ENCODE data around the gene MINDY4.

MINDY4 gene

GRCh38 chr7:30771174-30771879 is at the start of gene MINDY4:
Gene MINDY4 (plus strand): TSS chr7:30771417. CDS start chr7:30771494, 77 bp downstream.
- peak; percentile 74 for DNase-seq

DNA sequence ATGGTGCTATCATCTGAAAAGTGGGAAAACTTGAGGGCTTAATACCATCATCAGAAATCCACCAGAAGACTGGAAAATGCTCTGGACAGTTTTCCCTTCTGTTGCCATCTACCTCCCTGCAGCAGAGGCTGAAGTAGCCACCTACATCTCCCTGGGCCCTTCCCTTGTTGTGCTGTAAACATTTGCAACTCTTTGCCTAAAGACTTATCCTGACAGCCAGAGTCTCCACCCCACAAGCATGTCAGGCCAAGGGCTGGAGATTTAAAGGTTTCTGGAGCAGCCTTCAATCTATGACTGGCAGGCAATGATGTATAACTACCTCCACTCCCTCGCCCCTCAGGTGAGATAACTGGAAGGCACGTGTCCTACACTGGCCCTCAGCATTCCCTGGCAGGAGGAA is 49.0 kb upstream of the MINDY4 start:
- DNase-seq = no peak

DNA sequence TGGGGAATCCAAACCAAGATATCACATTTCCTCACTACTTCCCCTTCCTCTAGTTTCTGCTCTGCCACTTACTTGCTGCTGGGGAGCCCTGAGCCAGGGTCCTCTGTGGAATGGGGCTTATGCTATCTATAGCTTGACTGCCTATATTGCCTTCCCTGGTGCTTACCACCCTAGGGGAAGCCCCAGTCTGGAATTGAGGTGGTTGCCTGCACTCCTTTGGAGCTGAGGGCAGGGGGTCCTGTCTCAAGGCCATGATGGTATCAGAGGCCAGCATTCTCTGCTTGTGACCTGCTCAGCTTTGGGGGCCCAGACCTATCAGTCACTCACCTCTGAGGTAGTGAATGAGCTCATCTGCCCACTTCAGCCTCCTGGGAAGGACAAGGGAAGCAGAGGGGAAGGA is 48.5 kb upstream of the MINDY4 start:
- no peak for DNase-seq

DNA sequence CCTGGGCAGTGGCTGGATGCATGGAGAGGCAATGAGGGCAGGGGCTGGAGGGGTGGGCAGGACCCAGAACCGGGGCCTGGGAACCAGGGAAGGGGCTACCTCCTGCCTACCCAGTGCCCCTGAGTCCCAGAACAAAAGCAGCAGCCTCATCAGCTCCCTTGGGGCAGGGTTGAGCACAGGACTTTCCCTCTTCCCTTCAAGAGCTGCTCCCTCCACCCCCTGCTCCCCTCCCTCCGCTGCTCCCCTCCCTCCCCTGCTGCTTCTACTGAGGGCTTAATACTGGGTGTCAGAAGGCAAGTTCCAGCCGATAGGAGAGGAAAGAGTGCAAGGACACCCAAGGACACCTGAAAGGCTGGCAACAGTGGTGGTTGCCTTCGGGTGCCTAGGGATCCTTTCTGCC is 47.4 kb upstream of the MINDY4 start:
- DNase-seq = no peak

DNA sequence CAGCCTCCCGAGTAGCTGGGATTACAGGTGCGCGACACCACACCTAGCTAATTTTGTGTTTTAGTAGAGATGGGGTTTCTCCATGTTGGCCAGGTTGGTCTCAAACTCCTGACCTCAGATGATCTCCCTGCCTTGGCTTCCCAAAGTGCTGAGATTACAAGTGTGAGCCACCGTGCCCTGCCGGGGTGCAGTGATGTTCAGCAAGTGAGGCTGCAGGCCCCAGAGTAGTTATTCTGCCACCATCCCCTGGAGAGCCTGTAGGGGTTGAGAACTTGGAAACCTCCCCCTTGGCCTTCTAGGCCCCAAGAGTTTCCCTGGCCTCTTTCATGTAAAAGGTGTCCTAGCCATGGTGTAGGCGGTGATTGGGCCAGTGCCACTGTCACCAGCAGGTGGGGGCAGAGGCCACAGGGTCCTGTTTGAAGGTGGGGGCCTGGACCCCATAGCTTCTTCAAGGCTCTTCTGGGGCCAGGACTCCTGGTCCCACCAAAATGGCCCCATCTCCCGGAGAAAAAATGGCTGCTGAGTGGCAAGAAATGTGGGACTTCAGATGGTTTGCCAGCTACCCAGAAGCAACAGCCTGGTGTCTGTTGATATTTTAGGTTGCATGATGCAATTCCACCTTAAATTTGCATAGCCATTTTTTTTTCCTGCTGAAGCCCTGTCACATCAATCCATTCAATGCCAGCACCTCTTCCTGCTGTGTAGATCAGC is 44.8 kb upstream of the MINDY4 start:
- peak; percentile 30 for DNase-seq

GRCh38 chr7:30727061-30727945 is 43.9 kb upstream of the MINDY4 start:
- peak; percentile 24 for DNase-seq

DNA sequence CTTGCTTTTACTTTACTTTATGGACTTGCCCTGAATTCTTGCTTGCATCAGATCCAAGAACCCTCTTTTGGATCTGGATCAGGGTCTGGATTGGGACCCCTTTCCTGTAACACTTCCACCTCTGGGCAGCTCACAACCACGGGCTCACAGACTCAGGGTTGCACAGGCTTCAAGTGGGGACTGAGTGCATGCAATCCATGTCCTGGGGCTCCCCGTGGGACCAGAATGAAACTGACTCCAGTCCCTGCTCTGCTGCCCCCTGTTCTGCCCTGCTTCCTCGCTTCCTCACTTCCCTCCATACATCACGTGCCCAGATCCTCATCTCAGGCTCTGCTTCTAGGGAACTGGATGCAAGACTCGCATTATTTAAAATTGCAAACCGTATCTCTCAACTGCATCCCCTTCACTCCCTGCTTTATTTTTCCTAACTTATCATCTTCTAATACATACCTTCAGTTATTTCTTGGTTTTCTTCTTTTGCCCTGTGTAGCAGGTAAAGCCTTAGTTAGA is 42.6 kb upstream of the MINDY4 start:
- no peak for DNase-seq

DNA sequence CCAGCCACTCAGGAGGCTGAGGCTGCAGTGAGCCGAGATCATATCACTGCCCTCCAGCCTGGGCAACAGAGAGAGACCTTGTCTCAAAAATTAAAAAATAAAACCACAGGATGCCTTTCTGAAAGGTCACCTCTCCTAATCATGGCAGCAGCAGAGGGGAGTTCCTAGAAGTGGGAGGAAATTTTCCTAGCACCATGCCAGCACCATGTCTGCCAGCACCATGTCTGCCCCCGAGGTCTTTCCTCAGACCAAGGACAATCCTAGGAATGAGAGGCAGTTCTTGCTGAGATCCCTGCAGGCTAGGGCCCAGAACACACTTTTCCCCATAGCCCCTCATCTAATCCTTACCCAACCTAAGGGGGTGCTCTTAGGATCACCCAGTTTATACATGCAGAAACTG is 41.6 kb upstream of the MINDY4 start:
- no peak for DNase-seq

DNA sequence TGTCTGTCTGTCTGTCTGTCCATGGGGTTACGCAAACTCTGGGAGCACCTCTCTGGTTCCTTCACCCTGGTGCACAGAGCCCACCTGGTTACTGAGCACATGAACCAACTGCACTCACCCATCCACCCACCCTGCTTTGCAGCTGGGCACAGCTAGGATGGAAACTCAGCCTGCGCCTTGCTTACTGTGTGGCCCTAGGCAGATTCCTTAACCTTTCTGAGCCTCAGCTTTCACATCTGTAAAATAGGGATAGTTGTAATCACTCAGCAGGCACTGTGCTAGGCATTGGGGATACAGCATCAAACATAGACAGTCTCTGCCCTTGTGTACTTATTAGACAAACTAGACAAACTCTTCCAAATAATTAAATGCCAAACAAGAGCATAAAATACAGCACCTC is 41.1 kb upstream of the MINDY4 start:
- DNase-seq = no peak

DNA sequence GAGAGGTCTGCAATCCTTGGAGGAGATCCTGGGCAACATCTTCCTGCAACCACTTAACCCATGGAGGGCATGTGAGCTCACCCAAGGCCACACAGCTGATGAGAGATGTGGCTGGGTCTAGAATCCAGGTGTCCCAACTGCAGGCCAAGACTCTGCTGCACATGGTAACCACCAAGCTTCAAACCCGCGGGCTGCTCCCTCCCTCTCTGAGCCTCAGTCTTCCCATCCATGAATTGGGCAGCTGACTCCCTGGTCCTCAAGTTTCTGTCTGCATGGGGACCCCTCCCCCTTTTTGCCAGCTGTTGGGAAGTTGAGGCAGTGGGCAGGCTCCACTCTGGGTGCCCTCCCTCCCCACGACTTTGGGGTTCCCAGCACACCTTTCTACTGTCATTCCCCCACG is 40.2 kb upstream of the MINDY4 start:
- no peak for DNase-seq

DNA sequence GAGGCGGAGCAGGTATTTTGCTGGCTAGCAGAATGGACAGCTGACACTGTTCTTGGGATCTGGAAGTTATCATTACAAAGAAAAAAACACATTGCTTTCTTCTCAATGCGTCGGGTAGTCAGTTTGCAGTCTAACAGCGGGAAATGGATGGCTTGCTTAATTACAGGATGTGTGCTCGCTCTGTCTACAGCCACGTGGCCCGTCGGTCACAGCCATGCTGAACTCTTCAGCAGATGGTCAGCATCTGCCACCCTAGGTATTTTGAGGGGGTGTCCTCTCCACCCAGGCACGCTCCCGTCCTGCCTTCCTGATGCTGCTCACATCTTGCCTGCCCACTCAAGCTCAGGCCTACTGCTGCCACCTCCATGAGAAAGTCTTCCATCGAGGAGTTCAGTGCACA is 39.6 kb upstream of the MINDY4 start:
- no peak for DNase-seq

GRCh38 chr7:30732606-30733005 is 38.6 kb upstream of the MINDY4 start:
- DNase-seq = no peak

GRCh38 chr7:30733216-30733615 is 38.0 kb upstream of the MINDY4 start:
- no peak for DNase-seq

DNA sequence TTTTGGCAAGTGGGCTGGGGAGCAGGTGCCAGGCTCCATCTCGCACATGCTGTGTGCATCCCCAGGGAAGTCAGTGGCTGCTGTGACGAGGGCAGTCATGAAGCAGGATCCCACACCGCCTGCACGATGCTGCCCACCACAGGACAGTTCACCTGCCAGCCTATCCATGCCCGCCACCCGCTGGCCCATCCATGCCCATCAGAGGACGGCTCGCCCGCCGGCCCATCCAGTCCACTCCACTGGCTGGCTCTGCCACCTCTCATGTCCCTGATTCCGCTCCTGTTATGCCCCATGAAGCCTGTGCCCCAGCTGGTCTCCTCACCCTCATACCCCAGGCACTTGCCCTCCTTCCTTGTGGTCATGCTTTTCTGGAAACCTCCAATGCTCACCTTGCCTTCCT is 37.5 kb upstream of the MINDY4 start:
- DNase-seq = no peak

- no peak for DNase-seq
These were observed 36.7 kb upstream of the MINDY4 start for GRCh38 chr7:30734497-30734896.

GRCh38 chr7:30735631-30736030 is 35.6 kb upstream of the MINDY4 start:
- DNase-seq = no peak

GRCh38 chr7:30736291-30736690 is 34.9 kb upstream of the MINDY4 start:
- DNase-seq = no peak

DNA sequence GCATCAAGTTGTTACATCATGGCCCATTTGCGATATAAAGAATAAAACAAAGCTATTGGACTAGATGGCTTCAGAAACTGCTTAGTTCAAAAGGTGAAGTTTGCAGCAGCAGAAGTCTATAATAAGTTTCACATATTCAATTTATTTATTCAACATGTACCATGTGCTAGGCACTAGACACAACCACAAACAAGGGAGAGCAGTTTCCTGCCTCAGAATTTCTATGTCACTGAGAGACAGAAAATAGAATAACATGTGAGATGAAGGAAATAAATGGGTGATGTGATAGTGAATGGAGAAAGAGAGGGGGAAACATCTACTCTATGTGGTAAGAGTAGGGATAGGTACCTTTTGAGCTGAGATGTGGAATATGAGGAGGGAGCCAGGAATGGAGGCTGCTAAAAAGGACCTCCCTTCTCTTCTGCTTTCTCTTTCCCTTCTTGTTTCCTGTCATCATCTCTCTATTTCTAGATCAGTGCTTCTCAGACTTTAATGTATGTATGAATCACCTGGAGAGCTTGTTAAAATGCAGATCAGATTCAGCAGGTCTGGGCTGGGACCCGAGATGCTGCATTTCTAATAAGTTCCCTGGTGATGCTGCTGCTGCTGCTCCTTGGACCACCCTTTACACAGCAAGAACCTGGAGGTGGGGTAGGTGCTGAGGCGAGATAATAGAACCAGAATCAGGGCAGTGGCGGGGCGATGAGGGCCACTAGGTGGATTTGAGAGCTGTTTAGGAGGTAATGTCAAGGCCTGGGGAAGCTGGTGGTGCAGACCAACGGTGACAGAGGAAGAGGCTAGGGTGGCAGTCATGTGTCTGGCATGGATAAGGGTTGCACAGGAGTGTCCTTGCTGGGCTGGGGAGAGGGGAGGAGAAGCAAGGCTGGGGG is 32.9 kb upstream of the MINDY4 start:
- DNase-seq = peak; percentile 27

DNA sequence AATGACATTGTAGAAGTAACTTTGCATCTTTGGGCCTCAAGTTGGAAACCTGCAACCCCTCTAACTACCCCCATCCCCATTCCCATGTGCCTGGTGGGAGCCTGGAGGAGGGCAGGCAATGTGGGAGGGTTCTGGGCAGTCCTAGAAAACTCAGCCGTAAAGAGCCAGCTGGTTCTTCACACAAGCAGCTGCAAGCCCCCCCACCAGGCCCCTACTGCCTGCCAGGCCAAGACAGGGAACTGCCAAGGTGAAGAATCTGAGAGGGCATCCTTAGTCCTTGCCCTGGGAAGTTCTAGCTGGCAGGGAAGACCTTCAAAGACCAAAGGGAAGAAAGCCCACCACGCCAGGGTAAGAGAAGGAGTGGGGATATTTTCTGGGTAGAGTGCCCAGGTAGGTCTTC is 31.5 kb upstream of the MINDY4 start:
- DNase-seq = no peak

- DNase-seq = peak; percentile 75
These were observed 30.6 kb upstream of the MINDY4 start for GRCh38 chr7:30740417-30741181.

DNA sequence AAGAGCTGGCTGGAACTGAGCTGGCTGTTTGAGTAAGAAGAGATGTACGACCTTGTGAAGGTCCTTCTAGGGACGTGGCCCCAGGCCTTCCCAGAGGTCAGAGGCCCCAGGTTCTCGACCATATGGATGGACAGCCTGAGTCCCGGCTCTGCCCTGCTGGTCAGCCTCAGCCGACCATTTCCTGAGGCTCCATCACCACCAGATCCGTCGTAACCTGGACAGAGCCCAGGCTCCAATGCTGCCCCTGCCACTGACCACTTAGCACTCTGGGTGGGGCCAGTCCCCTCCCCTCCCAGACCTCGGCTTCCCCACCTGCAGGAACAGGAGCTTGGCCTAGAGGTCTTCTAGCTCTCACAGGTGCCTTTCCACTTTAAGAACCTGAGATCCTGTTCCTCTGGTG is 29.9 kb upstream of the MINDY4 start:
- no peak for DNase-seq

Measured in activated naive CD4-positive, alpha-beta T cell treated with anti-CD3 and anti-CD28 coated beads, Interleukin-2, amount 50 U/mL, for 16 hours (primary cell).